Neutrophil (primary cell): ENCODE measurements around the gene PPME1.

Experiments
- H3K27ac ChIP-seq: fragments of 200-600 bp; sonication (generic); 2 replicates; pipeline ENCODE4 v1.5.1; 2016; ENCODE audit warnings: mild to moderate bottlenecking, moderate library complexity
- H3K27me3 ChIP-seq: fragments of 200-600 bp; sonication (generic); 2 replicates; pipeline ENCODE4 v1.6.0; 2016; ENCODE audit warnings: mild to moderate bottlenecking
- H3K36me3 ChIP-seq: fragments of 200-600 bp; sonication (generic); 2 replicates; pipeline ENCODE4 v1.5.1; 2017
- H3K4me1 ChIP-seq, 2 experiments: fragments of 200-600 bp in 1 of 2; sonication (generic) in 1 of 2; 1 replicate in 1 of 2; 2 replicates in 1 of 2; pipeline versions ENCODE4 v1.5.1 to v1.6.1; 2013 to 2016; ENCODE audit warnings: low read depth in 1 of 2, low read length in 1 of 2, mild to moderate bottlenecking in 1 of 2, moderate library complexity in 1 of 2; ENCODE audit not compliant: control insufficient read depth in 1 of 2, insufficient read depth in 1 of 2
- H3K4me3 ChIP-seq, 2 experiments: fragments of 200-600 bp in 1 of 2; sonication (generic) in 1 of 2; 1 replicate in 1 of 2; 2 replicates in 1 of 2; pipeline ENCODE4 v1.5.1; 2013 to 2016; ENCODE audit warnings: low read depth in 1 of 2, low read length in 1 of 2, mild to moderate bottlenecking in 1 of 2, moderate library complexity in 1 of 2
- H3K9me3 ChIP-seq: fragments of 200-600 bp; sonication (generic); 2 replicates; pipeline ENCODE4 v1.5.1; 2016
- CTCF ChIP-seq: fragments of 200-600 bp; sonication (generic); IDR thresholded peaks from 2 replicates; pipeline ENCODE4 v1.5.1; 2016; ENCODE audit warnings: antibody characterized with exemption

Gene PPME1

GRCh38 chr11:74195828-74196227 lies 24.7 kb downstream of the PPME1 start:
- H3K27ac ChIP-seq: no peak overlapping the region
- no peaks in the 10 kb centered on the region for H3K9me3 ChIP-seq
- no peaks in the 10 kb centered on the region for H3K4me1 ChIP-seq
- H3K4me3 ChIP-seq: no peak overlapping the region
- H3K36me3 ChIP-seq: no peaks in the 10 kb centered on the region
- H3K27me3 ChIP-seq: no peaks in the 10 kb centered on the region
- TF ChIP-seq CTCF: no peak

GRCh38 chr11:74196781-74197486 lies 25.8 kb downstream of the PPME1 start:
- TF ChIP-seq CTCF: no peak
- no peak overlapping the region for H3K4me3 ChIP-seq
- H3K36me3 ChIP-seq: no peaks in the 10 kb centered on the region

GRCh38 chr11:74203966-74204365 lies 32.9 kb downstream of the PPME1 start:
- TF ChIP-seq CTCF: no peak
- Histone ChIP-seq H3K27ac (no peak overlapping the region), H3K4me3 (no peak overlapping the region), H3K36me3 (peaks cover 18% of the 10 kb centered on the region), H3K9me3 (no peaks in the 10 kb centered on the region), H3K4me1 (no peaks in the 10 kb centered on the region), H3K27me3 (no peaks in the 10 kb centered on the region)

More at GRCh38 chr11:74196781-74197486, 25.8 kb downstream of the PPME1 start:
- no peak overlapping the region for H3K27ac ChIP-seq
- H3K9me3 ChIP-seq: no peaks in the 10 kb centered on the region
- no peaks in the 10 kb centered on the region for H3K4me1 ChIP-seq
- no peaks in the 10 kb centered on the region for H3K27me3 ChIP-seq

- no peak for TF ChIP-seq CTCF
- no peaks in the 10 kb centered on the region for H3K9me3 ChIP-seq
- no peaks in the 10 kb centered on the region for H3K4me1 ChIP-seq
- H3K27ac ChIP-seq: no peak overlapping the region
- H3K36me3 ChIP-seq: peaks cover 26% of the 10 kb centered on the region
- no peak overlapping the region for H3K4me3 ChIP-seq
- H3K27me3 ChIP-seq: no peaks in the 10 kb centered on the region
These were observed 33.6 kb downstream of the PPME1 start for GRCh38 chr11:74204701-74205100.

- peaks cover 29% of the 10 kb centered on the region for H3K36me3 ChIP-seq
- TF ChIP-seq CTCF: no peak
- no peaks in the 10 kb centered on the region for H3K9me3 ChIP-seq
- H3K27ac ChIP-seq: no peak overlapping the region
- no peaks in the 10 kb centered on the region for H3K4me1 ChIP-seq
- no peak overlapping the region for H3K4me3 ChIP-seq
- H3K27me3 ChIP-seq: no peaks in the 10 kb centered on the region
These were observed 34.1 kb downstream of the PPME1 start for GRCh38 chr11:74205181-74205580.
